Left ventricle myocardium inferior (tissue), 1 donor: Measurements from ENCODE around the gene RNF126. TPM values are rescaled to one million over a fixed set of nuclear protein-coding genes. Genes with fewer than 3 reads are reported as not detected.

ENCODE experiments used
- DNase-seq: peaks from one replicate; pipeline ENCODE4 v3.0.0-alpha.2; 2020
- H3K27ac ChIP-seq: fragments of 200-600 bp; replicated peaks from 2 replicates; pipeline ENCODE4 v1.8.0; 2021
- H3K27me3 ChIP-seq: fragments of 200-600 bp; 2 replicates; pipeline ENCODE4 v1.8.0; 2021; ENCODE audit warnings: low read depth
- H3K36me3 ChIP-seq: fragments of 200-600 bp; 2 replicates; pipeline ENCODE4 v1.8.0; 2021
- H3K4me1 ChIP-seq: fragments of 200-600 bp; 2 replicates; pipeline ENCODE4 v1.8.0; 2021
- H3K4me3 ChIP-seq: fragments of 200-600 bp; 2 replicates; pipeline ENCODE4 v1.8.0; 2021; ENCODE audit warnings: mild to moderate bottlenecking, moderate library complexity
- H3K9me3 ChIP-seq: fragments of 200-600 bp; replicated peaks from 2 replicates; pipeline ENCODE4 v1.8.0; 2021
- CTCF ChIP-seq: fragments of 200-600 bp; IDR thresholded peaks from 2 replicates; pipeline ENCODE4 v1.8.0; 2021; ENCODE audit warnings: antibody characterized with exemption, mild to moderate bottlenecking, borderline replicate concordance
- intact Hi-C: fragments of 100-400 bp; cut with micrococcal nuclease; formaldehyde crosslinking; loops from one replicate; pipeline ENCODE4 v1.11.0; 2022
- total RNA-seq: library from RNA; stranded (reverse); fragmentation: NEBNext Ultra II Directional; extraction: Animal tissue kit (Norgen Biotek cat#: 25700); gene quantifications from one replicate; pipeline ENCODE4 v1.2.1, GENCODE V29; 2021
- donor health status: DM: no; HTN: yes; CAD: no; lungs with severe emphysema.

RNF126 gene
- total RNA-seq, 1 donor from 2014 or later = 25.5 TPM

GRCh38 chr19:602391-603301 lies 60.4 kb downstream of the RNF126 start:
- H3K9me3 ChIP-seq = no peaks in the 10 kb centered on the region
- no peak overlapping the region for H3K4me3 ChIP-seq
- TF ChIP-seq CTCF = no peak
- peak overlapping the region; percentile 58 for H3K27ac ChIP-seq
- DNase-seq = no peak
- H3K27me3 ChIP-seq = no peaks in the 10 kb centered on the region
- H3K36me3 ChIP-seq = no peaks in the 10 kb centered on the region
- peaks cover 9% of the 10 kb centered on the region for H3K4me1 ChIP-seq
- intact Hi-C loops = no loop called here

DNA sequence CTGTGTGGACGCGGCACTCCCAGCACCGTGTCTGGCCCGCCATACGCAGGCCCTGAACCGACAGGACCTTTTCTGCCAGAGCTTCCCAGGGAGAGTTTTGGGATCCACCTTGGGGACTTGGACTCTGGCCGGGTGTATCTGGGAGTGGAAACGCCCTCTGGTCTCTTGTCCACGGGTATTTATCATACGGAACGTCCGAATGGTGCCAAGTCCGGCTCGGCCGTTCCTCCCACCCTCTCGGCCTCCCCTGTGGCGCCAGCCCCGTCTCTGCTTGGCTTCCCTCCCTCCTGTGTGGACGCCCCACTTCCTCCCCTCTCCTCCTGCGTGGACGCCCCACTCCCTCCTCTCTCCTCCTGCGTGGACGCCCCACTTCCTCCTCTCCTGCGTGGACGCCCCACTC lies 61.2 kb downstream of the RNF126 start:
- H3K36me3 ChIP-seq = no peaks in the 10 kb centered on the region
- no peak for TF ChIP-seq CTCF
- peak overlapping the region; percentile 19 for H3K27ac ChIP-seq
- no peaks in the 10 kb centered on the region for H3K9me3 ChIP-seq
- no peak for DNase-seq
- intact Hi-C loops = no loop called here
- peaks cover 9% of the 10 kb centered on the region for H3K4me1 ChIP-seq
- no peak overlapping the region for H3K4me3 ChIP-seq
- peaks cover 3% of the 10 kb centered on the region for H3K27me3 ChIP-seq

GRCh38 chr19:601310-601709 lies 61.7 kb downstream of the RNF126 start:
- peaks cover 8% of the 10 kb centered on the region for H3K27me3 ChIP-seq
- peaks cover 9% of the 10 kb centered on the region for H3K4me1 ChIP-seq
- no peak for TF ChIP-seq CTCF
- no peak for DNase-seq
- H3K36me3 ChIP-seq = no peaks in the 10 kb centered on the region
- peak overlapping the region; percentile 19 for H3K27ac ChIP-seq
- H3K9me3 ChIP-seq = no peaks in the 10 kb centered on the region
- intact Hi-C loops = no loop called here
- no peak overlapping the region for H3K4me3 ChIP-seq

Other genes with a start within 250 kb of the RNF126 start
- 11.3 TPM for gene SHC2, start 202.2 kb downstream of the RNF126 start, total RNA-seq
- gene MADCAM1, start 166.7 kb downstream of the RNF126 start, total RNA-seq = 0.22 TPM
- gene TPGS1, start 155.7 kb downstream of the RNF126 start, total RNA-seq = 11.2 TPM
- gene CDC34, start 131.5 kb downstream of the RNF126 start, total RNA-seq = 96.5 TPM
- gene GZMM, start 119.2 kb downstream of the RNF126 start, total RNA-seq = not detected
- 1,533 TPM for gene BSG, start 90.6 kb downstream of the RNF126 start, total RNA-seq
- 21.9 TPM for gene HCN2, start 73.3 kb downstream of the RNF126 start, total RNA-seq
- 54.3 TPM for gene POLRMT, start 29.7 kb downstream of the RNF126 start, total RNA-seq
- gene FGF22, start 23.3 kb downstream of the RNF126 start, total RNA-seq = not detected
- 56.1 TPM for gene FSTL3, start 13.2 kb upstream of the RNF126 start, total RNA-seq
- not detected for gene PRSS57, start 32.2 kb upstream of the RNF126 start, total RNA-seq
- gene PALM, start 45.7 kb upstream of the RNF126 start, total RNA-seq = 26.8 TPM
- not detected for gene MISP, start 87.9 kb upstream of the RNF126 start, total RNA-seq
- gene PTBP1, start 134.2 kb upstream of the RNF126 start, total RNA-seq = 55.6 TPM
- gene PLPPR3, start 158.7 kb upstream of the RNF126 start, total RNA-seq = not detected
- gene AZU1, start 164.6 kb upstream of the RNF126 start, total RNA-seq = not detected
- not detected for gene PRTN3, start 177.8 kb upstream of the RNF126 start, total RNA-seq
- 0.58 TPM for gene ELANE, start 189.1 kb upstream of the RNF126 start, total RNA-seq
- gene CFD, start 196.4 kb upstream of the RNF126 start, total RNA-seq = 200 TPM
- gene MED16, start 230.0 kb upstream of the RNF126 start, total RNA-seq = 19.4 TPM
- gene RNU6-9, start 230.3 kb upstream of the RNF126 start, total RNA-seq = not detected